DMS153 (cell line): Measurements from ENCODE around the gene BNIP5.

Source experiments
- DNase-seq: peaks from one replicate; lab custom pipeline; 2025; lab: John Stamatoyannopoulos, UW

BNIP5 gene

DNA sequence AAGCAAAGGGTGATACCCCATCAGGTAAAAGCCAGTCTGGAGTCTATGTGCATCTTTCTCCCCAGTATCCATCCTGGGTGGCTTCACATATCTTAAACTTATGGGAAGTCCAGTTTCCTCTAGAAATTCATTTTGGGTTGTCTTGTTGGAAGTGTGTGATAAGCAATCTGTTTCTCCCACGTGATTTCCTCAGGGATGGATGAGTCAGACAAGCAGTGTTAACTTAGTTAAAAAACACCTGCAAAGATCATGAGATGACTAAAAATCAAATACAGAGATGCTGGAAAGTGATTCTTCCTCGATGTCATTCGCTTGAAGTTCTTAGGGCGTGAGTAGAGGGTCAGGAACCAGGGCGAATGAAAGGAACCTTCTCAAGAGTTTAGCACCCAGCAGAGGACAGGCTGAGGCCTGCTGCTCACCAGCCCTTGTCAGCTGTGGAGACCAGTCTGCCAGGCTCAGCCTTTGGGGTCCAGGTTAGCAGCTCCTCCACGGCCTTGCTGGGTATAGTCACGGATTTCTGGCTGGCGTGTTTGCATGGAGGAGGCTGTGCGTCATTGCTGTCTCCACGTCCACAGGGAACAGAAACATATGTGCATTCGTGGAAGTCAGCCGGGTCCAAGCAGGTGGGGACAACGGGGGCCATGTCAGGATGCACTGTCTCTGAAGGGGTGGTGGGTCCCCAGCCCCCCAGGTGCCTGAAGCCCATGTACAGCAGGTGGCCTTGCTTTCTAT lies 69.6 kb downstream of the BNIP5 start:
- DNase-seq = no peak
